ENCODE measurements around the gene MCOLN3.

Gene MCOLN3

GRCh38 chr1:85048296-85049064 is at the start of gene MCOLN3:
Gene MCOLN3, minus strand, starts transcription at chr1:85048500. Its CDS starts 3,140 bp downstream, at chr1:85045360.
- peak; percentile 66 for DNase-seq

- DNase-seq: no peak
These were observed 45.3 kb upstream of the MCOLN3 start for GRCh38 chr1:85093644-85094043.

- DNase-seq: no peak
These were observed 43.5 kb upstream of the MCOLN3 start for GRCh38 chr1:85091671-85092280.

- DNase-seq: no peak
These were observed 41.9 kb upstream of the MCOLN3 start for GRCh38 chr1:85090225-85090624.

GRCh38 chr1:85089203-85089602 is 40.9 kb upstream of the MCOLN3 start:
- no peak for DNase-seq

- no peak for DNase-seq
These were observed 40.1 kb upstream of the MCOLN3 start for GRCh38 chr1:85088408-85088784.

GRCh38 chr1:85087659-85088407 is 39.5 kb upstream of the MCOLN3 start:
- DNase-seq: no peak

- no peak for DNase-seq
These were observed 37.1 kb upstream of the MCOLN3 start for GRCh38 chr1:85085417-85085816.

- no peak for DNase-seq
These were observed 30.6 kb upstream of the MCOLN3 start for GRCh38 chr1:85078903-85079302.

- DNase-seq: no peak
These were observed 26.2 kb upstream of the MCOLN3 start for GRCh38 chr1:85074365-85074964.

GRCh38 chr1:85070972-85071492 is 22.7 kb upstream of the MCOLN3 start:
- no peak for DNase-seq

- DNase-seq: no peak
These were observed 20.5 kb upstream of the MCOLN3 start for GRCh38 chr1:85068846-85069245.

- DNase-seq: no peak
These were observed 17.2 kb upstream of the MCOLN3 start for GRCh38 chr1:85065550-85065949.

GRCh38 chr1:85062425-85063026 is 14.2 kb upstream of the MCOLN3 start:
- DNase-seq: no peak

GRCh38 chr1:85061711-85062424 is 13.6 kb upstream of the MCOLN3 start:
- DNase-seq: peak; percentile 95

GRCh38 chr1:85060038-85060437 is 11.7 kb upstream of the MCOLN3 start:
- DNase-seq: no peak

GRCh38 chr1:85059563-85059962 is 11.3 kb upstream of the MCOLN3 start:
- no peak for DNase-seq

- no peak for DNase-seq
These were observed 10.5 kb upstream of the MCOLN3 start for GRCh38 chr1:85058786-85059185.

GRCh38 chr1:85058311-85058710 is 10.0 kb upstream of the MCOLN3 start:
- no peak for DNase-seq

GRCh38 chr1:85054664-85055063 is 6.4 kb upstream of the MCOLN3 start:
- no peak for DNase-seq

GRCh38 chr1:85049735-85050166 is 1.5 kb upstream of the MCOLN3 start:
- no peak for DNase-seq

All from NCI-H774 (cell line).